ENCODE data around the gene IGLL1.
"Not testable (repeated sequence)": the region's sequence is repeated elsewhere in the genome, so short reads cannot be mapped to it uniquely, and the experiment has no call there.

Gene IGLL1

DNA sequence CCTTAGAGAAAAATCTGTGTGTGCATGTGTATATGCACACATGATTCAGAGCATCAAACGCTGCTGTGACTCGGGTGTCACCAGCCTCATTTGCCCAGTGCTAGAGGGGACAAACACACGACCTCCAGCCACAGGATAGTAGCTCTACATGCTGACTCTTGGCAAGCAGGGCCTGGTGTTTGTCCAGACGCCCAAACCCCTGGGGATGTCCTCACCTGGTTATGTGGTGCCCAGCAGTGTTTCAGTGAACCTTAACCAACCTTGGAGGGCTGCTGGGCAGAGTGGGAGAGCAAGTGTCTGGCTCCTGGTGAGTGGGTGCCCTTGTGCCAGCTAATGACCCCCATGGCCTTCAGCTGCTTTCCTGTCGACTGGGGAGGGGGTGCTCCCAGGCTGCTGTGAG, 26.7 kb downstream of the IGLL1 start:
- Histone ChIP-seq H3K4me1 (ENCODE audit: control insufficient read depth in 2 of 2, insufficient read depth in 2 of 2, low read length in 2 of 2) (no peaks in the 10 kb centered on the region), H3K36me3 (ENCODE audit: control insufficient read depth in 2 of 2, insufficient read depth in 2 of 2, low read length in 2 of 2) (no peaks in the 10 kb centered on the region), H3K27ac (ENCODE audit: low read depth in 2 of 2, low read length in 2 of 2) (no peak overlapping the region), H3K9ac (ENCODE audit: low read depth in 1 of 2, low read length in 2 of 2) (no peak overlapping the region), H3K4me3 (ENCODE audit: low read length in 2 of 2) (no peak overlapping the region), H3K9me3 (ENCODE audit: control insufficient read depth in 2 of 2, low read length in 2 of 2) (no peaks in the 10 kb centered on the region), H3K27me3 (ENCODE audit: control insufficient read depth in 2 of 2, insufficient read depth in 2 of 2, low read length in 2 of 2) (no peaks in the 10 kb centered on the region)

DNA sequence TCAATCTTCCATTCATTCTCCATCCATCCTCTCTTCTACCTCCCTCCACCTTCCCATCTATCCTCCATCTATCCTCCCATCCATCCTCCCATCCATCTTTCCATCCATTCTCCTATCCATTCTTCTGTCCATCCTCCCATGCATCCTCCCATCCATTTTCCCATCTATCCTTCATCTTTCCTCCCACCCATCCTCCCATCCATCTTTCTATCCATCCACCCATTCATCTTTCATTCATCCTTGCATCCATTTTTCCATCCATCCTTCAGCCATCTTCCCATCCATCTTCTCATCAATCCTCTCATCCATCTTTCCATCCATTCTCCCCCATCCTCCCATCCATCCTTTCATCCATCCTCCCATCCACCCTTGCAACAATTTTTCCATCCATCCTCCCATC, 27.5 kb downstream of the IGLL1 start:
- no peaks in the 10 kb centered on the region for H3K9me3 ChIP-seq (ENCODE audit: control insufficient read depth in 2 of 2, low read length in 2 of 2)
- no peaks in the 10 kb centered on the region for H3K27me3 ChIP-seq (ENCODE audit: control insufficient read depth in 2 of 2, insufficient read depth in 2 of 2, low read length in 2 of 2)
- no peak overlapping the region for H3K4me3 ChIP-seq (ENCODE audit: low read length in 2 of 2)
- no peak overlapping the region for H3K9ac ChIP-seq (ENCODE audit: low read depth in 1 of 2, low read length in 2 of 2)
- no peak overlapping the region for H3K27ac ChIP-seq (ENCODE audit: low read depth in 2 of 2, low read length in 2 of 2)
- H3K36me3 ChIP-seq (ENCODE audit: control insufficient read depth in 2 of 2, insufficient read depth in 2 of 2, low read length in 2 of 2): no peaks in the 10 kb centered on the region
- H3K4me1 ChIP-seq (ENCODE audit: control insufficient read depth in 2 of 2, insufficient read depth in 2 of 2, low read length in 2 of 2): no peaks in the 10 kb centered on the region

DNA sequence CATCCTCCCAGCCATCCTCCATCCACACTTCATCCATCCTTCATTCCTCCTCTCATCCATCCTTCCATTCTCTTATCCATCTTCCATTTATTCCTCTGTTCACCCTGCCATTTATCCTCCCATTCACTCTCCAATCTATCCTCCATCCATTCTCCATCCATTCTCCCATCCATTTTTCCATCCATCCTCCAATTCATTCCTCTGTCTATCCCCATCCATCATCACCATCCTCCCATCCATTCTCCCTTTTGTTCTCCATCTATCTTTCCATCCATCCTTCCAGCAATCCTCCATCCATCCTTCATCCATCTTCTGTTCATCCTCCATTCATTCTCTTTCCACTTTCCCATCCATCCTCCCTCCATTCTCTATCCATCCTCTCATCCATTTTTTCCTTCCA, 28.7 kb downstream of the IGLL1 start:
- H3K4me1 ChIP-seq (ENCODE audit: control insufficient read depth in 2 of 2, insufficient read depth in 2 of 2, low read length in 2 of 2): no peaks in the 10 kb centered on the region
- H3K9ac ChIP-seq (ENCODE audit: low read depth in 1 of 2, low read length in 2 of 2): no peak overlapping the region
- H3K27me3 ChIP-seq (ENCODE audit: control insufficient read depth in 2 of 2, insufficient read depth in 2 of 2, low read length in 2 of 2): no peaks in the 10 kb centered on the region
- H3K4me3 ChIP-seq (ENCODE audit: low read length in 2 of 2): no peak overlapping the region
- H3K9me3 ChIP-seq (ENCODE audit: control insufficient read depth in 2 of 2, low read length in 2 of 2): no peaks in the 10 kb centered on the region
- H3K36me3 ChIP-seq (ENCODE audit: control insufficient read depth in 2 of 2, insufficient read depth in 2 of 2, low read length in 2 of 2): no peaks in the 10 kb centered on the region
- H3K27ac ChIP-seq (ENCODE audit: low read depth in 2 of 2, low read length in 2 of 2): no peak overlapping the region

DNA sequence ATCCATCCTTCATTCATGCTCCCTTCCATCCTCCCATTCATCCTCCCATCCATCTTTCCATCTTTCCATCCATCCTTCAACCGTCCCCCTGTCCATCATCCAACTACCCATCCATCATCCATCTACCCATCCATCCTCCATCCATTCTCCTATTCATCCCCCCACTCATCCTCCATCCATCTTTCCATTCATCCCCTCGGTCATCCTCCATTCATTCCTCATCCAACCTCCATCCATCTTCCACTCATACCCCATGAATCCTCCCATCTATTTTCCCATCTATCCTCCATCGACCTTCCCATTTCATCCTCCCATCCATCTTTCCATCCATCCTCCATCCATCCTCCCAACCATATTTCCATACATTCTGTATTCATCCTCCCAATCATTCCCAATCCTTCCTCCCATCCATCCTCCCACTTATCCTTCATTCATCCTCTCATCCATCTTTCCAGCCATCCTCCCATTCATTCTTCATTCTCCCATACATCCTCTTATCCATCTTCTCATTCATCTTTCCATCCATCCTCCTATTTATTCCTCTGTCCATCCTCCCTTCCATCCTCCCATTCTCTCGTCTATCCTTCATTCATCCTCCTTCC, 29.9 kb downstream of the IGLL1 start:
- Histone ChIP-seq H3K27me3 (ENCODE audit: control insufficient read depth in 2 of 2, insufficient read depth in 2 of 2, low read length in 2 of 2) (no peaks in the 10 kb centered on the region), H3K9me3 (ENCODE audit: control insufficient read depth in 2 of 2, low read length in 2 of 2) (no peaks in the 10 kb centered on the region), H3K27ac (ENCODE audit: low read depth in 2 of 2, low read length in 2 of 2) (no peak overlapping the region), H3K4me1 (ENCODE audit: control insufficient read depth in 2 of 2, insufficient read depth in 2 of 2, low read length in 2 of 2) (no peaks in the 10 kb centered on the region), H3K9ac (ENCODE audit: low read depth in 1 of 2, low read length in 2 of 2) (no peak overlapping the region), H3K36me3 (ENCODE audit: control insufficient read depth in 2 of 2, insufficient read depth in 2 of 2, low read length in 2 of 2) (no peaks in the 10 kb centered on the region), H3K4me3 (ENCODE audit: low read length in 2 of 2) (no peak overlapping the region)

DNA sequence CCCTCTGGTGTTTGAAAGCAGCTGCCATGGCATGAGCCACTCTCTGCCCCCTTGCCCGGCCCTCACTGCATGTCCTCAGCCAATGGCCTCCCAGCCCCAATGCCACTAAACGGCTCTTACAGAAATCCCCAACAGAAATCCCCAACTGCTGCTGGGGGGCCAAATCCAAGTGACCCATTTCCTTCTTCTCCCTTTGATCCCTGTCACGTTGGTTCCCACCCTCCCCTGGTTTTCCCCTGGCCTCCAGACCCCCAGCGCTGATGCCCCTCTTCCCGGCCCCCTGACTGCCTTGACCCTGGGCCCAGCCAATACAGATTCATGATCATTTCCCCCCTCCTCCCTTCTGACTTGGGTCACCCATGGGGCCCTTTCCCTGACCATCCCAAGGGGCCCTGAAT, 30.9 kb downstream of the IGLL1 start:
- Histone ChIP-seq H3K9me3 (ENCODE audit: control insufficient read depth in 2 of 2, low read length in 2 of 2) (no peaks in the 10 kb centered on the region), H3K9ac (ENCODE audit: low read depth in 1 of 2, low read length in 2 of 2) (no peak overlapping the region), H3K27me3 (ENCODE audit: control insufficient read depth in 2 of 2, insufficient read depth in 2 of 2, low read length in 2 of 2) (no peaks in the 10 kb centered on the region), H3K36me3 (ENCODE audit: control insufficient read depth in 2 of 2, insufficient read depth in 2 of 2, low read length in 2 of 2) (no peaks in the 10 kb centered on the region), H3K4me3 (ENCODE audit: low read length in 2 of 2) (no peak overlapping the region), H3K4me1 (ENCODE audit: control insufficient read depth in 2 of 2, insufficient read depth in 2 of 2, low read length in 2 of 2) (no peaks in the 10 kb centered on the region), H3K27ac (ENCODE audit: low read depth in 2 of 2, low read length in 2 of 2) (no peak overlapping the region)

DNA sequence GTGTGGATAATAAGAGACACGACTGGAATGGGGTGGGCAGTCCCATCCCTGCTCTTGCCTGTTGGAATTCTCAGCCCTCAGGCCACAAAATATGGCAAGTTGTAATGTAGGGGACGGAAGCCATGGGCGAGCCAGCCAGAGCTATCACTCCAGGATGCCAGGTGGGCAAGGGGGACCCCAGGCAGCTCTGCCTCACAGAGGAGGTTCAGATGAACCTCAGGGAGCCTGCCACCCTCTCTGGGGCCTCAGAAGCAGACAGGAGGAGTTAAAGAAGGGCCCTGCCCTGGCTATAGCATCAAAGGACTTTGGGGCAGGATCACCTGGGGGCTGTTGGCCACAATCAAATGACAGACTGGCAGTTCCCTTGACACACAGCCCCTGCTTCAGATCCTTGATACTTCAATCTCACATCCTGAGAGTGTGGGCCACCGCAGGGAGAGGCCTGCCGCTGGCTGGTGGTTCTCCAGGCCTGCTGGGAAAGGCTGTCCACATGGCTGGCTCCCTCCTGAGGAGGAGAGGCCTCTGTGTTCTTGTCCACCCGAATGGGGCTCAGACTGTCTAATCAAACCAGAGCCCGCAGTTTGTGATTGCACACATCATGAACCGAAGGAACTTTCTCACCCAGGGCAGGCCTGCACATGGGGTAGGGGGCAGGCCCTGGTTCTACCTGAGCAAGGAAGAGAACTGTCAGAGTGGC, 31.4 kb downstream of the IGLL1 start:
- no peaks in the 10 kb centered on the region for H3K27me3 ChIP-seq (ENCODE audit: control insufficient read depth in 2 of 2, insufficient read depth in 2 of 2, low read length in 2 of 2)
- H3K4me1 ChIP-seq (ENCODE audit: control insufficient read depth in 2 of 2, insufficient read depth in 2 of 2, low read length in 2 of 2): no peaks in the 10 kb centered on the region
- H3K27ac ChIP-seq (ENCODE audit: low read depth in 2 of 2, low read length in 2 of 2): no peak overlapping the region
- H3K9ac ChIP-seq (ENCODE audit: low read depth in 1 of 2, low read length in 2 of 2): no peak overlapping the region
- H3K4me3 ChIP-seq (ENCODE audit: low read length in 2 of 2): no peak overlapping the region
- H3K36me3 ChIP-seq (ENCODE audit: control insufficient read depth in 2 of 2, insufficient read depth in 2 of 2, low read length in 2 of 2): no peaks in the 10 kb centered on the region
- H3K9me3 ChIP-seq (ENCODE audit: control insufficient read depth in 2 of 2, low read length in 2 of 2): no peaks in the 10 kb centered on the region

DNA sequence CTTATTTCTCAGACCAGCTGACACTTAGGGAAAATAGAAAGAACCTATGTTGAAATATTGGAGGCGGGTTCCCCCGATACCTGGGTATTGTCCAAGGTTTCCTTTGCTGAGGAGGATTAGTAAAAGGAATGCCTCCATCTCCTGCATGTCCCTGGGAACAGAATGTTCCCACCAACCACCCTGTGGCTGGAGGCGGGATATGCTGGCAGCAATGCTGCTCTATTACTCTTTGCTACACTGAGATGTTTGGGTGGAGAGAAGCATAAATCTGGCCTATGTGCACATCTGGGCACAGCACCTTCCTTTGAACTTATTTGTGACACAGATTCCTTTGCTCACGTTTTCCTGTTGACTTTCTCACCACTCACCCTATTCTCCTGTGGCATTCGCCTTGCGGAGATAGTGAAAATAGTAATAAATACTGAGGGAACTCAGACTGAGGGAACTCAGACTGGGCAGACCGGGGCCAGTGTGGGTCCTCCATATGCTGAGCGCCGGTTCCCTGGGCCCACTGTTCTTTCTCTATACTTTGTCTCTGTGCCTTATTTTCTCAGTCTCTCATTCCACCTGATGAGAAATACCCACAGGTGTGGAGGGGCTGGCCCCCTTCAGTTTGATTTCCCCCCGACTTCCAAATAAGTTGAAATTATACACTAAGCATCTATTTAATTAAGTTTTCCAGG, 32.1 kb downstream of the IGLL1 start:
- Histone ChIP-seq H3K27me3 (ENCODE audit: control insufficient read depth in 2 of 2, insufficient read depth in 2 of 2, low read length in 2 of 2) (no peaks in the 10 kb centered on the region), H3K27ac (ENCODE audit: low read depth in 2 of 2, low read length in 2 of 2) (no peak overlapping the region), H3K4me3 (ENCODE audit: low read length in 2 of 2) (no peak overlapping the region), H3K36me3 (ENCODE audit: control insufficient read depth in 2 of 2, insufficient read depth in 2 of 2, low read length in 2 of 2) (no peaks in the 10 kb centered on the region), H3K9me3 (ENCODE audit: control insufficient read depth in 2 of 2, low read length in 2 of 2) (no peaks in the 10 kb centered on the region), H3K9ac (ENCODE audit: low read depth in 1 of 2, low read length in 2 of 2) (no peak overlapping the region), H3K4me1 (ENCODE audit: control insufficient read depth in 2 of 2, insufficient read depth in 2 of 2, low read length in 2 of 2) (no peaks in the 10 kb centered on the region)

DNA sequence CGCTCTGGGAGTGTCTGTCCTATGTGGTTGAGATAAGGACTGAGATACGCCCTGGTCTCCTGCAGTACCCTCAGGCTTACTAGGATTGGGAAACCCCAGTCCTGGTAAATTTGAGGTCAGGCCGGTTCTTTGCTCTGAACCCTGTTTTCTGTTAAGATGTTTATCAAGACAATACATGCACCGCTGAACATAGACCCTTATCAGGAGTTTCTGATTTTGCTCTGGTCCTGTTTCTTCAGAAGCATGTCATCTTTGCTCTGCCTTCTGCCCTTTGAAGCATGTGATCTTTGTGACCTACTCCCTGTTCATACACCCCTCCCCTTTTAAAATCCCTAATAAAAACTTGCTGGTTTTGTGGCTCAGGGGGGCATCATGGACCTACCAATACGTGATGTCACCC, 32.7 kb downstream of the IGLL1 start:
- not testable (repeated sequence) for H3K27ac ChIP-seq (ENCODE audit: low read depth in 2 of 2, low read length in 2 of 2); H3K4me1 ChIP-seq (ENCODE audit: control insufficient read depth in 2 of 2, insufficient read depth in 2 of 2, low read length in 2 of 2); H3K9ac ChIP-seq (ENCODE audit: low read depth in 1 of 2, low read length in 2 of 2)

DNA sequence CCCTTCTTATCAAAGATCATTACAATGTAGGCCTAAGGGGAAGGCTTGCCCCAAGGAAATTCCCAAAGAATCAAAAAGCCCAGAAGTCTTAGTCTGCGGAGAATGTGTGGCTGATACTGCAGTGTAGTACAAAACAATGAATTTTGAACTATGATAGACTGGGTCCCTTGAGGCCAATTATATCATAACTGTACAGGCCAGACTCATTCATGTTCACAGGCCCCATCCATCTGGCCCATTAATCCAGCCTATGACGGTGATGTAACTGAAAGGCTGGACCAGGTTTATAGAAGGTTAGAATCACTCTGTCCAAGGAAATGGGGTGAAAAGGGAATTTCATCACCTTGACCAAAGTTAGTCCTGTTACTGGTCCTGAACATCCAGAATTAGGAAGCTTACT, 35.2 kb downstream of the IGLL1 start:
- Histone ChIP-seq H3K36me3 (ENCODE audit: control insufficient read depth in 2 of 2, insufficient read depth in 2 of 2, low read length in 2 of 2) (no peaks in the 10 kb centered on the region), H3K4me1 (ENCODE audit: control insufficient read depth in 2 of 2, insufficient read depth in 2 of 2, low read length in 2 of 2) (no peaks in the 10 kb centered on the region), H3K4me3 (ENCODE audit: low read length in 2 of 2) (no peak overlapping the region), H3K27ac (ENCODE audit: low read depth in 2 of 2, low read length in 2 of 2) (no peak overlapping the region), H3K9ac (ENCODE audit: low read depth in 1 of 2, low read length in 2 of 2) (no peak overlapping the region), H3K9me3 (ENCODE audit: control insufficient read depth in 2 of 2, low read length in 2 of 2) (no peaks in the 10 kb centered on the region), H3K27me3 (ENCODE audit: control insufficient read depth in 2 of 2, insufficient read depth in 2 of 2, low read length in 2 of 2) (no peaks in the 10 kb centered on the region)

More for the DNA sequence above, 32.7 kb downstream of the IGLL1 start:
- not testable (repeated sequence) for H3K9me3 ChIP-seq (ENCODE audit: control insufficient read depth in 2 of 2, low read length in 2 of 2); H3K36me3 ChIP-seq (ENCODE audit: control insufficient read depth in 2 of 2, insufficient read depth in 2 of 2, low read length in 2 of 2); H3K27me3 ChIP-seq (ENCODE audit: control insufficient read depth in 2 of 2, insufficient read depth in 2 of 2, low read length in 2 of 2); H3K4me3 ChIP-seq (ENCODE audit: low read length in 2 of 2)

DNA sequence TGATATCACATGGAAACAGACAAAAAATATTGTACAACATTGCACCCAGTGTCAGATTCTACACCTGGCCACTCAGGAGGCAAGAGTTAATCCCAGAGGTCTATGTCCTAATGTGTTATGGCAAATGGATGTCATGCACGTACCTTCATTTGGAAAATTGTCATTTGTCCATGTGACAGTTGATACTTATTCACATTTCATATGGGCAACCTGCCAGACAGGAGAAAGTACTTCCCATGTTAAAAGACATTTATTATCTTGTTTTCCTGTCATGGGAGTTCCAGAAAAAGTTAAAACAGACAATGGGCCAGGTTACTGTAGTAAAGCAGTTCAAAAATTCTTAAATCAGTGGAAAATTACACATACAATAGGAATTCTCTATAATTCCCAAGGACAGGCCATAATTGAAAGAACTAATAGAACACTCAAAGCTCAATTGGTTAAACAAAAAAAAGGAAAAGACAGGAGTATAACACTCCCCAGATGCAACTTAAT, 36.5 kb downstream of the IGLL1 start:
- H3K27ac ChIP-seq (ENCODE audit: low read depth in 2 of 2, low read length in 2 of 2): not testable (repeated sequence)

More for the DNA sequence above, 36.5 kb downstream of the IGLL1 start:
- H3K9me3 ChIP-seq (ENCODE audit: control insufficient read depth in 2 of 2, low read length in 2 of 2); H3K9ac ChIP-seq (ENCODE audit: low read depth in 1 of 2, low read length in 2 of 2); H3K4me3 ChIP-seq (ENCODE audit: low read length in 2 of 2); H3K27me3 ChIP-seq (ENCODE audit: control insufficient read depth in 2 of 2, insufficient read depth in 2 of 2, low read length in 2 of 2); H3K4me1 ChIP-seq (ENCODE audit: control insufficient read depth in 2 of 2, insufficient read depth in 2 of 2, low read length in 2 of 2); H3K36me3 ChIP-seq (ENCODE audit: control insufficient read depth in 2 of 2, insufficient read depth in 2 of 2, low read length in 2 of 2): not testable (repeated sequence)
